ENCODE measurements around the gene ARSB.

Gene ARSB

DNA sequence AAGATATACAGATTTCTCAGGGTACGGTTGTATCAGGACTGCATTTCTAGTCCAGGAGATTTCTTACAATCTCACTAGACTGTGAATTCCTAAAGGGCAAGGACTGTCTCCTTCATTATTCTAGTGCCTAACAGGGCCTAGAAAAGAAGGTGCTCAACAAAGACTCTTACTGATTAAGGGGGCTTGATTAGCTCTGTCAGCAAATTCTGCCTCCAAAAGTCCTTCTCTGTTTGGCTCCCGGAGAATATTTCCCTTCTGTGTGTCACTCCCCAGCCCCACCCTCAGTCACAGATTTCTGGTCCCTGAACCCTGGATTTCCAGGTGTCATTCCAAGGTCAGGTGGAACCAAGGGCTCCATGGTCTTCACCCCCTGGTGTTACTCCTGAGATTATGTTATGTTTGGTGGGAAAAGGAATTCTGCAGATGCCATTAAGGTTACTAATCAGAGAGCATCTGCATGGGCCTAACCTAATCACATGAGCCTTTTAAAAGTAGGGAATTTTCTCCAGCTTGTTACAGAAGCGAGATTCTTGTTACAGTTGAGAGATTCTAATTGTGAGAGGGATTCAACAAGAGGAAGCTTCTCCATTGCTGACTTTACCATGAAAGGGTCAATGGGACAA, 168.9 kb downstream of the ARSB start:
- no peak for DNase-seq (ENCODE audit: low spot score)
- TF ChIP-seq, protein P1, sequence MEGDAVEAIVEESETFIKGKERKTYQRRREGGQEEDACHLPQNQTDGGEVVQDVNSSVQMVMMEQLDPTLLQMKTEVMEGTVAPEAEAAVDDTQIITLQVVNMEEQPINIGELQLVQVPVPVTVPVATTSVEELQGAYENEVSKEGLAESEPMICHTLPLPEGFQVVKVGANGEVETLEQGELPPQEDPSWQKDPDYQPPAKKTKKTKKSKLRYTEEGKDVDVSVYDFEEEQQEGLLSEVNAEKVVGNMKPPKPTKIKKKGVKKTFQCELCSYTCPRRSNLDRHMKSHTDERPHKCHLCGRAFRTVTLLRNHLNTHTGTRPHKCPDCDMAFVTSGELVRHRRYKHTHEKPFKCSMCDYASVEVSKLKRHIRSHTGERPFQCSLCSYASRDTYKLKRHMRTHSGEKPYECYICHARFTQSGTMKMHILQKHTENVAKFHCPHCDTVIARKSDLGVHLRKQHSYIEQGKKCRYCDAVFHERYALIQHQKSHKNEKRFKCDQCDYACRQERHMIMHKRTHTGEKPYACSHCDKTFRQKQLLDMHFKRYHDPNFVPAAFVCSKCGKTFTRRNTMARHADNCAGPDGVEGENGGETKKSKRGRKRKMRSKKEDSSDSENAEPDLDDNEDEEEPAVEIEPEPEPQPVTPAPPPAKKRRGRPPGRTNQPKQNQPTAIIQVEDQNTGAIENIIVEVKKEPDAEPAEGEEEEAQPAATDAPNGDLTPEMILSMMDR (IDR thresholded peaks at IDR 0.05; ENCODE audit: extremely low read depth, insufficient read depth, missing control alignments) = no peak
- in situ Hi-C loops (cut with MboI; ENCODE audit: low pct_unique_long_range_greater_than_20kb, low sequenced_read_pairs, unreplicated experiment) = no loop called here

DNA sequence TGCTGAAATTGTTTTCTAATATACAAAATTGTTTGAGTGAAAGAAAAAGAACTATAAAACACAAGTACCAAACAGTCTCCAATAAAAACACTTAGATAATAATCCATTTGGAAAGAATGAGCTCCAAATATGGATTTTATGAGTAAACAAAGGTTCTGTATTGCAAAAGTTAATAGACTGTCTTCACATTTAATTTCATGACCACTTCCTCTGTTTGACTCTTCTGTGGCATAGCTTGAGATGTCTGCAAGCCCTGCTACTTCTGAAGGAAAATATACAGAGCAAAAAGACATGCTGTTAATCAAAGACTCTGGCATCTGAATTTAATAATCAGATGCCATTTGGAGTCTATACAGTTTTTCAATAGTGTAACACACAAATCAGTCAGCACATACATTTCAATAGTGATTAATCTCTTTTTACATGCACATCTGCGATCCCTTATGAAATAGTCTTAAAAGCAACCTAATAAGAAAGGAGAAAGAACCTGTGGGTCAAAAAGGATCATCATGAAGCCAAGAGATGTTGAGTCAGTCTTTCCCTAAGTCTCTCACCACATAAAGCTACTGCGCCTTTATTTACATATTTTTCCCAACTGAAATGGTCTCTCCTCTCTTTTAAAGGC, 171.1 kb downstream of the ARSB start:
- no peak for DNase-seq (ENCODE audit: low spot score)
- TF ChIP-seq, protein P1 (IDR thresholded peaks at IDR 0.05; ENCODE audit: extremely low read depth, insufficient read depth, missing control alignments) = no peak
- in situ Hi-C loops (cut with MboI; ENCODE audit: low pct_unique_long_range_greater_than_20kb, low sequenced_read_pairs, unreplicated experiment) = no loop called here

DNA sequence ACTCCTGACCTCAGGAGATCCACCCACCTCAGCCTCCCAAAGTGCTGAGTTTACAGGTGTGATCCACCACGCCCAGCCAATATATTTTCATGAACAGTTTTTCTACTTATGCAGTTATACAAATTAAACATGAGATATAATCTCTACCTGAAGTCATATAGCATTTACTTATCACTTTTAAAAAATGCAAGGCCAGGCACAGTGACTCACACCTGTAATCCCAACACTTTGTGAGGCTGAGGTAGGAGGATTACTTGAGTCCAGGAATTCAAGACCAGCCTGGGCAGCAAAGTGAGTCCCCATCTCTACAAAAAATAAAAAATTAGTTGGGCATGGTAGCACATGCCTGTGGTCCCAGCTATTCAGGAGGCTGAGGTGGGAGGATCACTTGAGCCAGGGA, 171.8 kb downstream of the ARSB start:
- in situ Hi-C loops (cut with MboI; ENCODE audit: low pct_unique_long_range_greater_than_20kb, low sequenced_read_pairs, unreplicated experiment) = no loop called here
- TF ChIP-seq, protein P1 (IDR thresholded peaks at IDR 0.05; ENCODE audit: extremely low read depth, insufficient read depth, missing control alignments) = no peak
- no peak for DNase-seq (ENCODE audit: low spot score)

DNA sequence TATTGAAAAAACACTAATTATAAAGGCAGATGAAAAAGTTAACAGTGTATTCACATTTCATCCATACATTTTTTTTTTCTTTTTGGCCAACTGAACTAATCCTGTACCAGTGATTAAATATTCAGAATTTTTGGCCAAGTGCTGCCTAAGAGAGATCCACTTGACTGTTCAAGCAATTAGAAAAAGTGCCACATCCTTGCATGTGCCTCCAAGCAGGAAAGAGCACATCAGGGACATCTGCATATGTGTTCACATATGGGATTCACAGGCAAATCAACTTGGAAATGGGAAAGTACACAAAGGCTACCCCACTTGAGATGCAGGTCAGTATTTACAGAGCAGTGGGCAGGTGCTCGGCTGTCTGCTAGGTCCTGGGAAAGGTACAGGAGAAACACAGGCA, 173.2 kb downstream of the ARSB start:
- TF ChIP-seq, protein P1 (IDR thresholded peaks at IDR 0.05; ENCODE audit: extremely low read depth, insufficient read depth, missing control alignments) = no peak
- in situ Hi-C loops (cut with MboI; ENCODE audit: low pct_unique_long_range_greater_than_20kb, low sequenced_read_pairs, unreplicated experiment) = no loop called here
- no peak for DNase-seq (ENCODE audit: low spot score)

DNA sequence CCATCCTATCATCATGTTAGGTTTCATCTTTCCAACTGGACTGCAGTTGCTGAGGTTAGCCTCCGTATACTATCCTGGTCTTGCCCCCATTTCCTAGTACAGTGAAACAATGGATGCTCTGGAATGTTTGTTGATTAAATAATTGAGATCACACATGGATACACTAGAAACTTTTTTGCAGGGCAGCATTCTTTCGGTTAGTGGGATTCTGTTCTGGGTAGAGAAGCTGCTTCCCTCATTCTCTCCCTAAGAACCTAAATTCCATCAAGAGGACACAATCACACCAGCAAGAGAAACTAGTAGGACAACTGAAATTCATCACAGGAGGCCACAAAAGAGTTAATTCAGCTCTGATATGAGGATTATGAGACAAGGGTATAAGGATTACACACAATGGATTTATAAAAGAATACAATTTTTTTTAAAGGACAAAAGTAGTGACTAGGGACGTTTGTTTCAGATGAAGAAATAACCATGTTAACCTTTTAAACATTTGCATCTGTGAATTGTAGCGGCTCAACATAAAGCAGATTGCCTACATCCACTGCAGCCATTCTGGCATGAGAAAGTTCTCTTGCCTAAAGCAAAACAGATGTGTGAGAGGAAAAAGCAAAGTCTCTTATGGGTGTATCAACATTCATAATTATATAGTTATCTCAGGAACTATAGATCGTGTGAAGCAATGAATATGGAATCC, 173.8 kb downstream of the ARSB start:
- TF ChIP-seq, protein P1 (IDR thresholded peaks at IDR 0.05; ENCODE audit: extremely low read depth, insufficient read depth, missing control alignments) = no peak
- in situ Hi-C loops (cut with MboI; ENCODE audit: low pct_unique_long_range_greater_than_20kb, low sequenced_read_pairs, unreplicated experiment) = no loop called here
- DNase-seq (ENCODE audit: low spot score) = no peak

DNA sequence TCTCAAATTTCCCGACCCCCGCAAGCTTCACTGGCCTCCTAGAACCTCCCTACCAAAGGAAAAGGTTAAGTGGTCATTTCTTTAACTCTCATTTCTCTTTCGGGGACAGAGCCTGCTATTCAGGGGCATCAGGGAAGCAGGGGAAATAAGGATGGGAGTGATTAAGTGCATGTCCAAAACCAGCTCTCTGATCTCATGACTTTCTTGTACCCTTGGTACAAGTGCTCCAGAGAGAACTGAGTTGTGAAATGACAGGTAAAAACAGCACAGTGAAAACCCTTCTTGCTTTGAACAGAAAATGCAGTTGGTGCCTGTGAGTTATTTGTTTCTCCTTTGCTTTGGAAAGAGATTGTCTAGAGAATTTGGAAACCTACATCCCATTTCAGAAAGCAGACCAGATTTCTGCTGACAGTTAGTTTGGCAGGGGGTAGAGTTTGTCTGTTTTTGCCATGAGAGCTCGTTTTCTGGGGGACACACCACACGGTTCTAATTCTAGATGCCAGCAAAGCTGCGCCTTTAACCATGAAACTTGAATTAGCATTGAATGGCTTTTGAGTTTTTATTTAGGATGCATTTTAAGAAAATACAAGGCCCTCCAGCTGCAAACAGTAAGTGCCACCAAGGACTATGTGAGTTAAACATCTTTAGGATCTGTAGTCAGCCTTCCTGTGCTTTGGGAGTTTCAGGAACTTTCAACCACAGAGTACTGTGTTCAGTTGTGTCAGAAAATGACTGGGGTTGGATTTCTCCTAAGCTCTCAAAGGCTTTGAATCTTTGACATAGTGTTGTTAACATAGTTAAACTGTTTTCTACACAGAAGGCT, 174.8 kb downstream of the ARSB start:
- in situ Hi-C loops (cut with MboI; ENCODE audit: low pct_unique_long_range_greater_than_20kb, low sequenced_read_pairs, unreplicated experiment) = no loop called here
- TF ChIP-seq, protein P1 (IDR thresholded peaks at IDR 0.05; ENCODE audit: extremely low read depth, insufficient read depth, missing control alignments) = no peak
- no peak for DNase-seq (ENCODE audit: low spot score)
